ENCODE measurements around the gene CUL3. TPM values are rescaled to one million over a fixed set of nuclear protein-coding genes. Genes with fewer than 3 reads are reported as not detected.

CUL3 gene
- total and polyA plus RNA-seq, 9 donors = 70.3 to 83.9 (median 74.3) TPM

DNA sequence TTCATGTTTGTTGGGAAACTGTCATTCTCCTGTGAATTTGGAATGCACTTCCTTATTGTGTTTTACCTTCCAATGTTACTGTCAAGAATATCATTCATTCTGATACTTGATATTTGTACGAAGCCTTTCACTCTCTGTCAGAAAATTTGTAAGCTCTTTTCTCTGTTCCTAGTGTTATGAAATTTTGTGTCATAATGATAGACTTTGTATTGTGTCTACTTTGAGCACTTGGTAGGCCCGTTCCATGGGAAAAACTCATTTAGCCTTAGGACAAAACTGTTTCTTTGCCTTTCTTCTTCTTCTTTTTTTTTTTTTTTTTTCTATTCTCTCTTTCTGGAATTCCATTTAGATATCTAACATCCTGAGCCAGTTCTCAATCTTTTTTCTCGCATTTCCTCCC, 131.3 kb downstream of the CUL3 start:
- Histone ChIP-seq H3K4me1 (ENCODE audit: control insufficient read depth, insufficient read depth, low read length) (no peaks in the 10 kb centered on the region), H3K27me3 (ENCODE audit: control insufficient read depth, insufficient read depth, low read length) (no peaks in the 10 kb centered on the region), H3K36me3 (ENCODE audit: control insufficient read depth, insufficient read depth, low read length) (no peaks in the 10 kb centered on the region), H3K27ac (ENCODE audit: low read length) (no peak overlapping the region), H3K9me3 (replicated peaks; ENCODE audit: control insufficient read depth, low read depth, low read length) (no peaks in the 10 kb centered on the region), H3K4me3 (ENCODE audit: low read length) (no peak overlapping the region)
- no peak for DNase-seq
- 80% methylated on average over 1 of the region's 3 CpGs for WGBS (ENCODE audit: insufficient coverage)

DNA sequence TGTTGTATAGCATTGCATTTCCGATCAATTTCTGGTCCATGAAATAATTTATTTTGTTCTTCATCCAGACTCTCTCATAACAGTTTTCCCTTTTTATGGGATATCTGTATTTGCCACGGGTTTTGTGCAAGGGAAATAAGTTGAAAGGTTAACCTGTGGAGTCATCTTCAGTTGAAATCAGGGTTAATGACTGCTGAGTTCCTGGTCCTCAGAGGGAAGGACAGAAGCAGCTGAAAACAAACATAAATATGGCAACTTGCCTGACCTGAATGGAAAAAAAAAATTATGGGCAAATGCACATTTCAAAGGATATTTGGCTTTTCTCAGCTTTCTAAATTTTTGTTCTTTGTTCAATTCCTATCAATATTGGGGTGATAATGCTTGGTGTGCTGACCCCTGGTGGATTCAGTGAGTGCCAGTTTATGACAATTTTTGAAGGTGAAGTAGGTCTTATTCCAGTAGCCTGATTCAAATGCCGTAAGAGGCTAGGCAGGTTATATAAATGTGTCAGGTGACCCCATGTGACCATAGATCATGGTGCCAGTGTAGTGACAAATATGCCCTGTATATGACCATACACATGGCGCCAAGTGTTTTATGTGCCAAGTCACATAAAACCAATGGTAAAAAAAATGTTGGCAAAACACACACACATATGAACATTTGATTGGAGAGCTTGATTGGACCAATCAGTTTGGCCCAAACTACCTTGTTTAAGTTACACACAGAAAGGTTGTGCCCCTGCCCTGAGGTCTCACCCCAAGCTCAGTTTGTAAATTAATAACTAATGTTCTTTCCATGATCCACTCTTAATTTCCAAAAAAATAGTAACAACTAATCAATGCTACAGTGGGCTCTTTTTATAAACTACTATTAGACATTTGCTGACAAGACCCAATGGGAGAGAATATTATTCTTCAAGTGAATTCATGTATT, 135.7 kb downstream of the CUL3 start:
- Histone ChIP-seq H3K4me1 (ENCODE audit: control insufficient read depth, insufficient read depth, low read length) (no peaks in the 10 kb centered on the region), H3K9me3 (replicated peaks; ENCODE audit: control insufficient read depth, low read depth, low read length) (no peaks in the 10 kb centered on the region), H3K4me3 (ENCODE audit: low read length) (no peak overlapping the region), H3K27me3 (ENCODE audit: control insufficient read depth, insufficient read depth, low read length) (no peaks in the 10 kb centered on the region), H3K36me3 (ENCODE audit: control insufficient read depth, insufficient read depth, low read length) (no peaks in the 10 kb centered on the region), H3K27ac (ENCODE audit: low read length) (no peak overlapping the region)
- DNase-seq = peak; percentile 41
- WGBS (ENCODE audit: insufficient coverage) = 37% methylated on average over 2 of the region's 4 CpGs

DNA sequence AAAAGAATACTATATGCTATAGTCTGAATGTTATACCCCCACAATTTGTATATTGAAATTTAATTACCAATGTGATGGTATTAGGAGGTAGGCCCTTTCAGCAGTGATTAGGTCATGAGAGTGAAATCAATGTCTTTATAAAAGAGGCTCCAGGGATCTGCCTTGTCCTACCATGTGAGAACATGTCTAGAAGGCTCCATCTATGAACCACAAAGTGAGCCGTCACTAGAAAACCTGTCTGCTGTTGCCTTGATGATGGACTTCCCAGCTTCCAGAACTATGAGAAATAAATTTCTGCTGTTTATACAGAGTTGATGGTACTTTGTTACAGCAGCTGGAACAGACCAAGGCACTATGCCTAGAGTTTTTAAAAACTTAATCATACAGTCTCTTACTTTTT, 136.9 kb downstream of the CUL3 start:
- Histone ChIP-seq H3K4me1 (ENCODE audit: control insufficient read depth, insufficient read depth, low read length) (no peaks in the 10 kb centered on the region), H3K27me3 (ENCODE audit: control insufficient read depth, insufficient read depth, low read length) (no peaks in the 10 kb centered on the region), H3K4me3 (ENCODE audit: low read length) (no peak overlapping the region), H3K9me3 (replicated peaks; ENCODE audit: control insufficient read depth, low read depth, low read length) (no peaks in the 10 kb centered on the region), H3K27ac (ENCODE audit: low read length) (no peak overlapping the region), H3K36me3 (ENCODE audit: control insufficient read depth, insufficient read depth, low read length) (no peaks in the 10 kb centered on the region)
- DNase-seq = no peak
- WGBS (ENCODE audit: insufficient coverage) = 100% methylated on average over 1 of the region's 1 CpG

DNA sequence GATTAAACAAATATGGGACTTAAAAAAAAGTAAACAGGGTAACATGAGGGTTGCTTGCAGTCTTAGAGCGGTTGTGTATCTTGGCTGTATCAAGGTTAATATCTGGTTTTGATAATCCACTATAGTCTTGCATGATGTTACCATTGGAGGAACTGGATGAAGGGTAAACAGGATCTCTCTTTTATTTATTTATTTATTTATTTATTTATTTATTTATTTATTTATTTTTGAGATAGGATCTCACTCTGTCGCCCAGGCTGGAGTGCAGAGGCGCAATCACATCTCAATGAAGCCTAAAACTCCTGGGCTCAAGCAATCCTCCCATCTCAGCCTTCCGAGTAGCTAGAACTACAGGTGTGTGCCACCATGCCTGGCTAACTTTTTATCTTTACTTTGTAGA, 140.4 kb downstream of the CUL3 start:
- no peak for DNase-seq
- Histone ChIP-seq H3K27me3 (ENCODE audit: control insufficient read depth, insufficient read depth, low read length) (no peaks in the 10 kb centered on the region), H3K4me1 (ENCODE audit: control insufficient read depth, insufficient read depth, low read length) (peaks cover 6% of the 10 kb centered on the region), H3K27ac (ENCODE audit: low read length) (no peak overlapping the region), H3K36me3 (ENCODE audit: control insufficient read depth, insufficient read depth, low read length) (no peaks in the 10 kb centered on the region), H3K4me3 (ENCODE audit: low read length) (no peak overlapping the region), H3K9me3 (replicated peaks; ENCODE audit: control insufficient read depth, low read depth, low read length) (no peaks in the 10 kb centered on the region)
- WGBS (ENCODE audit: insufficient coverage) = 100% methylated on average over 2 of the region's 4 CpGs

DNA sequence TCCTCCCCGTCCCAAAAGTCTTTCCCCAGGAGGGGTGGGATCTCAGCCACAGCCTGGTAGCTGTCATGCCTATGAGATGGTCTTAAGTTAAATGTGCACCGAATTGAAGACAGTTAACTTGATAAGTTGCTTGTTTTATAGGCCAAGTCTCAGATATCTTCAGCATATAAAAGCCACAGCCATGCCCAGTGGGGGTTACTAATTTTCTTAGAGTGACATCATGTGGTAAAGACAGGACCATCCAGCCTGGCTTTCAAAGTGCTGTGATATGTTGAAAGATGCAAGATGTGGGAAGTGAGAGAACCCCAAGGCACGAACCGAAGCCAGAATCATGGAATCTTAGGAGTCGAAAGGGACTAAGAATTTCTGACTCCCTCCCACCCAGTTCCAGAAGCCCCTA, 141.1 kb downstream of the CUL3 start:
- no peak overlapping the region for H3K27ac ChIP-seq (ENCODE audit: low read length)
- H3K36me3 ChIP-seq (ENCODE audit: control insufficient read depth, insufficient read depth, low read length) = no peaks in the 10 kb centered on the region
- no peaks in the 10 kb centered on the region for H3K9me3 ChIP-seq (replicated peaks; ENCODE audit: control insufficient read depth, low read depth, low read length)
- H3K4me1 ChIP-seq (ENCODE audit: control insufficient read depth, insufficient read depth, low read length) = peaks cover 6% of the 10 kb centered on the region
- no peaks in the 10 kb centered on the region for H3K27me3 ChIP-seq (ENCODE audit: control insufficient read depth, insufficient read depth, low read length)
- H3K4me3 ChIP-seq (ENCODE audit: low read length) = no peak overlapping the region
- DNase-seq = no peak
- no CpG with 5 or more reads among the region's 5 CpGs for WGBS (ENCODE audit: insufficient coverage)

DNA sequence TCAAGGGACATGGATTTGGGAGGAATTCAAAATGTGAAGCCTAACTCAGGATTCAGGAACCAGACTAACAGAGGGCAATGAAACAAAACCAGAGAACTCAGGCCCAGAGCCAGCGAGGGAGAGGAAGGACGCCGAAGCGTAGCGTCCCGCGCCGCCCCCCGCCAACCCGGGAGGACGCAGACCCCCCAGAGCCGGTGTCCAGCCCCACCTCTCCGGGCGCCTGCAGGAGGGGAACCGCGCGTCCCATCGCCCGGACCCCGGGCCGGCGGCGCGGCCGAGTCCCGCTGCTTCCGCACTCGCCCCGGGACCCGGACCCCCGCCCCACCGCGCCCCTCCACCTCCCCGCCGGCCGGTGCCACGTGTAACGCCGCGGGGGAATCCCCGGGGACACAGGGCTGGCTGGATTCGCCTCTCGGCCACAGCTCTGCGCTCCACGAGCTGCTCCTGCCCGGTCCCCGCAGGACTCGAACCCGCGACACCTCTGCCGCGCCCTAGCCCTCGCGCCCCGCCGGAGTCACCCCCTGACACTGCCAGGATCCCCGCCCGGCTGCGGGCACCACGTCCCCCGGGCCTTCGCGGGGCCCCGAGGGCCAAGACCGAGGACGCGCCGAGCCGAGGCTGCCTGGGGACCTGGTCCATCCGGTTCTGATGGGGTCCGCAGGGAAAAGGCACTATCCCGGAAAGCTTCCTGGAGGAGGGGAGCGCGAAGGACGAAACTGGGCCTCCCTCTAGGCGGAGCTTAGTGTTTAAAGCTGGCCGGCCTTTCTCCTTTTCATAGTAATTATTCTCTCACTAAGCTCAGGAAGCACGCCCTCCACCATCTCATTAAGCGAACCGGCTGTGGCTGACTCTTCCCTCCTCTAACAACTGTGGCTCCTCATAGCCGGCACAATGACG, 142.8 kb downstream of the CUL3 start:
- Histone ChIP-seq H3K27me3 (ENCODE audit: control insufficient read depth, insufficient read depth, low read length) (no peaks in the 10 kb centered on the region), H3K4me3 (ENCODE audit: low read length) (peak overlapping the region; percentile 42), H3K4me1 (ENCODE audit: control insufficient read depth, insufficient read depth, low read length) (peaks cover 6% of the 10 kb centered on the region), H3K9me3 (replicated peaks; ENCODE audit: control insufficient read depth, low read depth, low read length) (no peaks in the 10 kb centered on the region), H3K27ac (ENCODE audit: low read length) (no peak overlapping the region), H3K36me3 (ENCODE audit: control insufficient read depth, insufficient read depth, low read length) (no peaks in the 10 kb centered on the region)
- WGBS (ENCODE audit: insufficient coverage) = 1% methylated on average over 74 of the region's 82 CpGs
- peak; percentile 50 for DNase-seq

DNA sequence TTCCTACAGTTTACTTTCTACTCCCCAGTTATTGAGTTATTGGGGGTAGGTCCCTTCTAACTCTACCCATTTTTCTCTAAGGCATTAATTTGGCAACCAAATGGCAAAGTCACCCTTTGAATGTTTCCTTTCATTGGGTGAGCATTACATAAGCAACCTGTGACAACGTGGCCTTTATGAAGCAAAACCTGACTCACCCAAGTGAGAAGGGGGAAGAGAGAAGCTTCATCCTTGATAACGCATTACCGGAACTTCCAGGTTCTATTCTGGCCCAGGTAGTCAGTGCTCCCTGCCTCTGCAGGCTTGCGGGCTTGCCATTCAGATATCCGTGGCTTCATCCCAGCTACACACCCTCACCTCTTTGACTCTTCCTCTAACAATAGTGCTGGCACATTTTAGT, 144.2 kb downstream of the CUL3 start:
- H3K4me3 ChIP-seq (ENCODE audit: low read length) = no peak overlapping the region
- no CpG with 5 or more reads among the region's 5 CpGs for WGBS (ENCODE audit: insufficient coverage)
- H3K36me3 ChIP-seq (ENCODE audit: control insufficient read depth, insufficient read depth, low read length) = no peaks in the 10 kb centered on the region
- no peak for DNase-seq
- no peaks in the 10 kb centered on the region for H3K9me3 ChIP-seq (replicated peaks; ENCODE audit: control insufficient read depth, low read depth, low read length)
- H3K27ac ChIP-seq (ENCODE audit: low read length) = no peak overlapping the region
- no peaks in the 10 kb centered on the region for H3K27me3 ChIP-seq (ENCODE audit: control insufficient read depth, insufficient read depth, low read length)
- peaks cover 6% of the 10 kb centered on the region for H3K4me1 ChIP-seq (ENCODE audit: control insufficient read depth, insufficient read depth, low read length)

DNA sequence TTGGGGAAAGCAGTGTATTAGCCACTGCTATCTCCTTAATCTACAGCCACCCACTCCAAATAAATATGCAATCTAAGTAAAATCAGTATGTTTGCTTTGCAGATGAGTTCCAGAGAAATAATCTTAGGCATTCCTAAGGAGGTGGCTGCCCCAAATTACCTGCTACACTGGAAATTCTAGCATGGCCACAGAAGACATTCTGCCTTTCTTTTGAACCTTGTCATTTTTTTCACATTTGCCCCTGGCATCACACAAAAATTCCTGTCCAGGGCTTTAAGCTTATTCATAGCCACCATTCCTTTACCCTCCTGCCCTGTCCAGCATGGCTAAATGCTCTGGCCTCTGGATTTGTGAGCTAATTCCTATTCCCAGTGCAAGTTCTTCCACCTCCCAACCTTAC, 146.4 kb downstream of the CUL3 start:
- H3K4me1 ChIP-seq (ENCODE audit: control insufficient read depth, insufficient read depth, low read length) = peaks cover 6% of the 10 kb centered on the region
- no peak overlapping the region for H3K4me3 ChIP-seq (ENCODE audit: low read length)
- H3K27ac ChIP-seq (ENCODE audit: low read length) = no peak overlapping the region
- no peaks in the 10 kb centered on the region for H3K36me3 ChIP-seq (ENCODE audit: control insufficient read depth, insufficient read depth, low read length)
- H3K27me3 ChIP-seq (ENCODE audit: control insufficient read depth, insufficient read depth, low read length) = no peaks in the 10 kb centered on the region
- H3K9me3 ChIP-seq (replicated peaks; ENCODE audit: control insufficient read depth, low read depth, low read length) = no peaks in the 10 kb centered on the region
- no peak for DNase-seq

DNA sequence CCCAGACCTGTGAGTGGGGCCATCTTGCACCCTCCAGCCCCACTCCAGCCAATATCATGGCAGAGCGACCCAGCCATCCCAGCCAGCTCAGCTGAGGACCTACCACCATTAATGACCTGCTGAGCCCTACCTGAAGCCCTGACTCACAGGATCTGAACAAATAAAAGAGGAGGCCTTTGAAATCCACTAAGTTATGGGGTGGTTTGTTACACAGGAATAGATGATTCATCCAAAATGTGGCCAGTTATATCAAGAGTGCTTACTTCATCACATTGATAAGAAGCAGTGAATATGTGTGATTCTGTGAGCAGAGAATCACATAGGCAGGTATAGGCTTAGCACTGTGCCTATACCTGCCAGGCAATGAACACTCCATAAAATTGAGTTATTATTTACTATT, 148.5 kb downstream of the CUL3 start:
- no CpG with 5 or more reads among the region's 1 CpG for WGBS (ENCODE audit: insufficient coverage)
- no peaks in the 10 kb centered on the region for H3K9me3 ChIP-seq (replicated peaks; ENCODE audit: control insufficient read depth, low read depth, low read length)
- DNase-seq = no peak
- no peak overlapping the region for H3K4me3 ChIP-seq (ENCODE audit: low read length)
- H3K27me3 ChIP-seq (ENCODE audit: control insufficient read depth, insufficient read depth, low read length) = no peaks in the 10 kb centered on the region
- no peaks in the 10 kb centered on the region for H3K36me3 ChIP-seq (ENCODE audit: control insufficient read depth, insufficient read depth, low read length)
- no peaks in the 10 kb centered on the region for H3K4me1 ChIP-seq (ENCODE audit: control insufficient read depth, insufficient read depth, low read length)
- no peak overlapping the region for H3K27ac ChIP-seq (ENCODE audit: low read length)

DNA sequence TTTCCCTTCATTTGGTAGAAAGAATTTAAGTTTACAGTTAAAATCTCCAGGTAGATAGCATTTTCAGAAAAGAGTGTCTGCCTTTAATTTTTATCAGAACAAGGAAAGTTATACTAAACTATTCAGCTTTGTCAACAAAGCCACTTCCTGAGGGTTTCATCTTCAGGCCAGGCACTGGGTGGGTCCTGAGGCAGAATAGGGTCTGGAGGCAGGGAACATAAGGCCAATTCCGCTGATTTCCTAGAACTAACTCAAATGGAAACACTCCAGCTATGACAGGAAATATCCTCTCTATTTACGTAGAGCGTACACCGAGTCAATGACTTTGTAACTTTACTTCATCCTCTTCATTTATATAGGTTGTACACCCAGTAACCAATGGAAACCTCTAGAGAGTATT, 150.5 kb downstream of the CUL3 start:
- H3K9me3 ChIP-seq (replicated peaks; ENCODE audit: control insufficient read depth, low read depth, low read length) = no peaks in the 10 kb centered on the region
- no peaks in the 10 kb centered on the region for H3K27me3 ChIP-seq (ENCODE audit: control insufficient read depth, insufficient read depth, low read length)
- H3K36me3 ChIP-seq (ENCODE audit: control insufficient read depth, insufficient read depth, low read length) = no peaks in the 10 kb centered on the region
- no peaks in the 10 kb centered on the region for H3K4me1 ChIP-seq (ENCODE audit: control insufficient read depth, insufficient read depth, low read length)
- DNase-seq = no peak
- H3K27ac ChIP-seq (ENCODE audit: low read length) = no peak overlapping the region
- no peak overlapping the region for H3K4me3 ChIP-seq (ENCODE audit: low read length)
- WGBS (ENCODE audit: insufficient coverage) = 73% methylated on average over 3 of the region's 4 CpGs
